ENCODE measurements around the gene ENPP7. TPM values are rescaled to one million over a fixed set of nuclear protein-coding genes. Genes with fewer than 3 reads are reported as not detected.

ENPP7 gene
- polyA plus RNA-seq, 1 donor (not counting 4 experiments of a cell fraction or from before 2014, with no cell fraction given), result not detected

DNA sequence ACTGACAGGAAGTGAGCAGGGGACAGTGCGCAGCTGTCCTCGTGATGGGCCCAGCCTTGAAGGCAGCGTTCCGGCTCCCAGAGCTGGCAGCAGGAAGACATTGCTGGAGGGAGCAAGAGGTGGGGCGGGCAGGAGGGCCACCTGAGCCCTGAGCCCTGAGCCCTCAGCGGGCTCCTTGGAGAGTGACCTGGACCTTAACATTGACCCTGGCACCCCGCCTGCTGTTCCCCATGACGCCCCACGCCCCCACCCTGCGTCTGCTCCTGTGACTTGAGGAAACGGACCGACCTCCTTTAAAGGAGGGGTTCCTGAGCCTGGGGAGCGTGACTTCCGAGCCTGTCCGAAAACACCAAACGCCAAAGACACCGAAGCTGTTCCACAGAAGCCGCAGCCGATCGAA is 25.1 kb upstream of the ENPP7 start:
- no peak overlapping the region for H2AFZ ChIP-seq (ENCODE audit: control insufficient read depth, low read length)
- dilution Hi-C loops (cut with MboI; ENCODE audit: extremely low pct_ligation_motif_present, low sequenced_read_pairs), result no loop called here
- no peak overlapping the region for H3K9ac ChIP-seq (ENCODE audit: control insufficient read depth, extremely low read depth, insufficient read depth, low read length)
- H4K20me1 ChIP-seq (ENCODE audit: control insufficient read depth, extremely low read depth, insufficient read depth, low read length), result no peaks in the 10 kb centered on the region
- no peak overlapping the region for H3K4me3 ChIP-seq (ENCODE audit: control insufficient read depth in 2 of 3, extremely low read depth in 1 of 3, insufficient read depth in 2 of 3, low read depth in 1 of 3, low read length in 3 of 3)
- no peak overlapping the region for H3K27ac ChIP-seq (ENCODE audit: control insufficient read depth, insufficient read depth, low read length)
- no peaks in the 10 kb centered on the region for H3K9me1 ChIP-seq (ENCODE audit: control insufficient read depth, extremely low read depth, insufficient read depth, low read length)
- H3K36me3 ChIP-seq (ENCODE audit: control insufficient read depth in 2 of 2, extremely low read depth in 1 of 2, insufficient read depth in 2 of 2, low read length in 2 of 2), result no peaks in the 10 kb centered on the region
- H3K4me2 ChIP-seq (ENCODE audit: control insufficient read depth, extremely low read depth, insufficient read depth, low read depth, low read length), result no peak overlapping the region
- FAIRE-seq (no peak), DNase-seq (ENCODE audit: low read depth, low spot score) (no peak)
- TF ChIP-seq EZH2 (IDR thresholded peaks at IDR 0.05; ENCODE audit: low read length), result no peak
- TF ChIP-seq, protein P1, sequence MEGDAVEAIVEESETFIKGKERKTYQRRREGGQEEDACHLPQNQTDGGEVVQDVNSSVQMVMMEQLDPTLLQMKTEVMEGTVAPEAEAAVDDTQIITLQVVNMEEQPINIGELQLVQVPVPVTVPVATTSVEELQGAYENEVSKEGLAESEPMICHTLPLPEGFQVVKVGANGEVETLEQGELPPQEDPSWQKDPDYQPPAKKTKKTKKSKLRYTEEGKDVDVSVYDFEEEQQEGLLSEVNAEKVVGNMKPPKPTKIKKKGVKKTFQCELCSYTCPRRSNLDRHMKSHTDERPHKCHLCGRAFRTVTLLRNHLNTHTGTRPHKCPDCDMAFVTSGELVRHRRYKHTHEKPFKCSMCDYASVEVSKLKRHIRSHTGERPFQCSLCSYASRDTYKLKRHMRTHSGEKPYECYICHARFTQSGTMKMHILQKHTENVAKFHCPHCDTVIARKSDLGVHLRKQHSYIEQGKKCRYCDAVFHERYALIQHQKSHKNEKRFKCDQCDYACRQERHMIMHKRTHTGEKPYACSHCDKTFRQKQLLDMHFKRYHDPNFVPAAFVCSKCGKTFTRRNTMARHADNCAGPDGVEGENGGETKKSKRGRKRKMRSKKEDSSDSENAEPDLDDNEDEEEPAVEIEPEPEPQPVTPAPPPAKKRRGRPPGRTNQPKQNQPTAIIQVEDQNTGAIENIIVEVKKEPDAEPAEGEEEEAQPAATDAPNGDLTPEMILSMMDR (optimal IDR thresholded peaks at IDR 0.05 in 1 of 3, IDR thresholded peaks at IDR 0.05 in 1 of 3, conservative IDR thresholded peaks at IDR 0.05 in 1 of 3; ENCODE audit: extremely low read depth in 1 of 3, insufficient read depth in 2 of 3, low read length in 3 of 3), result no peak
- no peaks in the 10 kb centered on the region for H3K4me1 ChIP-seq (ENCODE audit: control insufficient read depth, extremely low read depth, insufficient read depth, low read length)
- H3K9me3 ChIP-seq (ENCODE audit: control insufficient read depth, low read depth, low read length), result no peaks in the 10 kb centered on the region
- peaks cover 6% of the 10 kb centered on the region for H3K27me3 ChIP-seq (ENCODE audit: control insufficient read depth, extremely low read depth, insufficient read depth, low read length)
- no peaks in the 10 kb centered on the region for H3K79me2 ChIP-seq (ENCODE audit: control insufficient read depth, insufficient read depth, low read length)

DNA sequence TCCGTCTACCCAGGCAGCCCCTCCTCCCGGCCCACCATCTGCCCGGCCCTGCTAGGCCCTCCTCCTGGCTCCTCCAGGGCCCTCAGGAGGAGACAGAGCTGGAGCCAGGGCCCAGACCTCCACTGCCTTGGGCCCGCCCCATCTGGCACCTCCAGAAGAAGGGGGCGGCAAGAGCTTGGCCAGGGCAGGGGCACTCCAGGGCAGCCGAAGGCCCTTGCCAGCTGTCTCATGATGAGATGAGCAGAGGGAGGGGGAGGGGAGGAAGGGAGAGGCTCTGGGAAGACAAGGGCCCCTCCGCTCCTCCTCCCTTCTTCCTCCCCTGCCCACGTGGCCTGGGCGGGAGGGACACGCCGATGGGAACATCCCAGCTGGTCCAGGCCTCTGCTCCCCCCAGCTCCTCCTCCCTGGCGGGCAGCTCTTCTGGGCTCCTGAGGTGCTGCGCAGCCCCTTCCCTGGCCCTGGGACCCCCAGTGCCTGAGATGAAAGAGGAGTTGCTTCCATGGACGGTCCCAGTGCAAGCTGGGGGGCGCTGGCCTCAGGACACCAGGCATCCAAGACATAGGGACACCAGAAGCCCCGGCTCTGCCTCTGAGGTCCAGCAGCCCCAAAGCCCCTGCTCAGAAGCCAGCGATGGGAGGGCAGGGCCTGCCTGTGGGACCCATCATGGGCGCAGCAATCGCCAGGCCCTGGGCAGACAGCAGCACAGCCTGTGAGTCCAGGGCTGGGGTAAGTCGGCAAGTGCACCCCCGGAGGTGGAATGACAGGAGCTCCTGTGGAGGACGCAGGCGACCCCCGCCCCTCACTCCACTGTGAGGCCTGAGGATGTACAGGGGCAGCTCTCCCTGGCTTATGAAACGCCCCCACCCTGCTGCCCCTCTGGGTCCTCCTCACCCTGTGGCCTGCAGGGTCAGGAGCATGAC is 23.6 kb upstream of the ENPP7 start:
- FAIRE-seq, result no peak
- Histone ChIP-seq H2AFZ (ENCODE audit: control insufficient read depth, low read length) (no peak overlapping the region), H3K27ac (ENCODE audit: control insufficient read depth, insufficient read depth, low read length) (no peak overlapping the region), H3K9ac (ENCODE audit: control insufficient read depth, extremely low read depth, insufficient read depth, low read length) (no peak overlapping the region), H4K20me1 (ENCODE audit: control insufficient read depth, extremely low read depth, insufficient read depth, low read length) (no peaks in the 10 kb centered on the region), H3K4me2 (ENCODE audit: control insufficient read depth, extremely low read depth, insufficient read depth, low read depth, low read length) (no peak overlapping the region), H3K27me3 (ENCODE audit: control insufficient read depth, extremely low read depth, insufficient read depth, low read length) (peaks cover 6% of the 10 kb centered on the region), H3K36me3 (ENCODE audit: control insufficient read depth in 2 of 2, extremely low read depth in 1 of 2, insufficient read depth in 2 of 2, low read length in 2 of 2) (no peaks in the 10 kb centered on the region), H3K9me1 (ENCODE audit: control insufficient read depth, extremely low read depth, insufficient read depth, low read length) (no peaks in the 10 kb centered on the region), H3K4me1 (ENCODE audit: control insufficient read depth, extremely low read depth, insufficient read depth, low read length) (no peaks in the 10 kb centered on the region), H3K4me3 (ENCODE audit: control insufficient read depth in 2 of 3, extremely low read depth in 1 of 3, insufficient read depth in 2 of 3, low read depth in 1 of 3, low read length in 3 of 3) (no peak overlapping the region), H3K79me2 (ENCODE audit: control insufficient read depth, insufficient read depth, low read length) (no peaks in the 10 kb centered on the region), H3K9me3 (ENCODE audit: control insufficient read depth, low read depth, low read length) (no peaks in the 10 kb centered on the region)
- TF ChIP-seq, protein P1 (optimal IDR thresholded peaks at IDR 0.05 in 1 of 3, IDR thresholded peaks at IDR 0.05 in 1 of 3, conservative IDR thresholded peaks at IDR 0.05 in 1 of 3; ENCODE audit: extremely low read depth in 1 of 3, insufficient read depth in 2 of 3, low read length in 3 of 3), result no peak
- TF ChIP-seq EZH2 (IDR thresholded peaks at IDR 0.05; ENCODE audit: low read length), result no peak
- DNase-seq (ENCODE audit: low read depth, low spot score), result no peak
- dilution Hi-C loops (cut with MboI; ENCODE audit: extremely low pct_ligation_motif_present, low sequenced_read_pairs), result no loop called here
